ENCODE measurements around the gene CDH13. TPM values are rescaled to one million over a fixed set of nuclear protein-coding genes. Genes with fewer than 3 reads are reported as not detected.

Gene CDH13
- total RNA-seq, 2 donors from 2014 or later = 2.4 to 6.3 TPM

DNA sequence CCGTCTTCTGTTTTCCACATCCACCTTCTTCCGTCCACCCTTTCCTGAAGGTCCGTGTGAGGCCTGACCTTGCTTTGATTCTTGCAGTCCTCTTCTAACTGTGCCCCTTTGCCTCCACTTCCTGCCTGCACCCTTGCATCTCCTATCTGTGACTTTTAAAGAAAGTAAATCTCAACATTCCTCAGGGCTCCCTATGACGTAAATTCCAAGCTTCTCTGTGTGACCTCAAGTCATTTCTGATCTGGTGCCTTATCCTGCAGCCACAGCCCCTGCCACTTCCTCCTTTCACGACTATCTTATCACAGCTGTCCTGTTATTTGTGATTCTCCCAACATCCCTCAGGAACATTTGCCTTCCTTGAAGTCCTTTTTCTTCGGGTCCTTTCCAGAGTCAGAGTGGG, 520.5 kb downstream of the CDH13 start:
- H3K9ac ChIP-seq (ENCODE audit: low read depth in 2 of 2, low read length in 2 of 2) = no peak overlapping the region

DNA sequence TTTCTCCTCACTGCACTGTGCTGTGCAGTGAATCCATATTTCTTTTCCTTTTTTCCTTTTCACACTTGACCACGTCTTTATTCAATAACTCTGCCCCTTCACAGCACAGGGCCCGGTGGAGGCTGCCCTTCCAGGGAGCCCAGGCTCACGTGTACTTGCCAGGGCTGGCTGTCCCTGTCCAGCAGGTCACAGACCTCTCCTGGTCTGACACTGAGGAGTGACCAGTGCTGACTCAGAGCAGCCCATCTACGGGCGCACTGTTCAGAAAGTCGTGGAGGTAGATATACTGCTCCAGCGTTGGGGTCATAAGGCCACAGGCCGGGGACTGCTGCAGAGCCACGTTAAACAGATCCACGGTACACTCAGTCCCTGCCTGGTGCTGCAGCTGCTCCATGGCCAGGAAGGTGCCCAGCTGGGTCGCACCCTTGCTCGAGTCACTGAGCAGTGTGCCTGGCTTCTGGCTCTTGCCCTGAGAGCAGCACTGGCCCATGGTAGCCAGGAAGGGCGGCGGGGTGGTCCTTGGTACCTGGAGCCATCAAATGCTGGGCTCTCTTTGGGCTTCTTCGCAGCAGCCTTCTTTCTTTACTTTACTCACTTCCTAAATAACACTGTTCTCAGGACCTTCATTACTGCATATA, 531.7 kb downstream of the CDH13 start:
- Histone ChIP-seq H3K9ac (ENCODE audit: low read depth in 2 of 2, low read length in 2 of 2) (no peak overlapping the region), H3K4me1 (no peaks in the 10 kb centered on the region), H3K4me3 (no peak overlapping the region), H3K9me3 (no peaks in the 10 kb centered on the region), H3K27ac (no peak overlapping the region), H3K36me3 (no peaks in the 10 kb centered on the region), H3K27me3 (no peaks in the 10 kb centered on the region)
- intact Hi-C loops (cut with DNase I) = no loop called here
- TF ChIP-seq, protein P1, sequence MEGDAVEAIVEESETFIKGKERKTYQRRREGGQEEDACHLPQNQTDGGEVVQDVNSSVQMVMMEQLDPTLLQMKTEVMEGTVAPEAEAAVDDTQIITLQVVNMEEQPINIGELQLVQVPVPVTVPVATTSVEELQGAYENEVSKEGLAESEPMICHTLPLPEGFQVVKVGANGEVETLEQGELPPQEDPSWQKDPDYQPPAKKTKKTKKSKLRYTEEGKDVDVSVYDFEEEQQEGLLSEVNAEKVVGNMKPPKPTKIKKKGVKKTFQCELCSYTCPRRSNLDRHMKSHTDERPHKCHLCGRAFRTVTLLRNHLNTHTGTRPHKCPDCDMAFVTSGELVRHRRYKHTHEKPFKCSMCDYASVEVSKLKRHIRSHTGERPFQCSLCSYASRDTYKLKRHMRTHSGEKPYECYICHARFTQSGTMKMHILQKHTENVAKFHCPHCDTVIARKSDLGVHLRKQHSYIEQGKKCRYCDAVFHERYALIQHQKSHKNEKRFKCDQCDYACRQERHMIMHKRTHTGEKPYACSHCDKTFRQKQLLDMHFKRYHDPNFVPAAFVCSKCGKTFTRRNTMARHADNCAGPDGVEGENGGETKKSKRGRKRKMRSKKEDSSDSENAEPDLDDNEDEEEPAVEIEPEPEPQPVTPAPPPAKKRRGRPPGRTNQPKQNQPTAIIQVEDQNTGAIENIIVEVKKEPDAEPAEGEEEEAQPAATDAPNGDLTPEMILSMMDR (IDR thresholded peaks at IDR 0.05) = no peak
- no peak for DNase-seq

More for the DNA sequence above, 520.5 kb downstream of the CDH13 start:
- Histone ChIP-seq H3K4me1 (no peaks in the 10 kb centered on the region), H3K27me3 (no peaks in the 10 kb centered on the region), H3K27ac (no peak overlapping the region), H3K36me3 (no peaks in the 10 kb centered on the region), H3K4me3 (no peak overlapping the region), H3K9me3 (no peaks in the 10 kb centered on the region)
- no peak for DNase-seq
- intact Hi-C loops (cut with DNase I) = no loop called here
- TF ChIP-seq, protein P1 (IDR thresholded peaks at IDR 0.05) = no peak

DNA sequence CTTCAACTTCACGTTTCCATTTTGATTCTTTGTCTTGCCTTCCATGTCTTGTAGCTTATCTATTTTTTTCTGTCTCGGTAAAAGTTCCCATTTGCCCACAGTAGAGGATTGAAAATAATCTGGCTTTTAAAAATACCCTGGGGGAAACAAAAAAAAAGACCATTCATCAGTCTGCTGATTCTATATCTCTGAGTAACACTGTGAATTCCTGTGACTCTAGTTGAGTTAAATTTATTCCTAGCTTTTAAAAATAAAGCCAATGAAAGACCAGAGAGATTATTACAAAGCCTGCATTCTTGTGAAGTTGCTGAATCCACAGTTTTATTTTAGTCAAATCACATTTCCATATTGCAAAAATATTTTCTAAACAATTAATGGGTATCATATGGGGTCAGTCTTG, 532.3 kb downstream of the CDH13 start:
- Histone ChIP-seq H3K4me1 (no peaks in the 10 kb centered on the region), H3K9ac (ENCODE audit: low read depth in 2 of 2, low read length in 2 of 2) (no peak overlapping the region), H3K36me3 (no peaks in the 10 kb centered on the region), H3K27ac (no peak overlapping the region), H3K27me3 (no peaks in the 10 kb centered on the region), H3K9me3 (no peaks in the 10 kb centered on the region), H3K4me3 (no peak overlapping the region)
- no peak for DNase-seq
- intact Hi-C loops (cut with DNase I) = no loop called here
- TF ChIP-seq, protein P1 (IDR thresholded peaks at IDR 0.05) = no peak

DNA sequence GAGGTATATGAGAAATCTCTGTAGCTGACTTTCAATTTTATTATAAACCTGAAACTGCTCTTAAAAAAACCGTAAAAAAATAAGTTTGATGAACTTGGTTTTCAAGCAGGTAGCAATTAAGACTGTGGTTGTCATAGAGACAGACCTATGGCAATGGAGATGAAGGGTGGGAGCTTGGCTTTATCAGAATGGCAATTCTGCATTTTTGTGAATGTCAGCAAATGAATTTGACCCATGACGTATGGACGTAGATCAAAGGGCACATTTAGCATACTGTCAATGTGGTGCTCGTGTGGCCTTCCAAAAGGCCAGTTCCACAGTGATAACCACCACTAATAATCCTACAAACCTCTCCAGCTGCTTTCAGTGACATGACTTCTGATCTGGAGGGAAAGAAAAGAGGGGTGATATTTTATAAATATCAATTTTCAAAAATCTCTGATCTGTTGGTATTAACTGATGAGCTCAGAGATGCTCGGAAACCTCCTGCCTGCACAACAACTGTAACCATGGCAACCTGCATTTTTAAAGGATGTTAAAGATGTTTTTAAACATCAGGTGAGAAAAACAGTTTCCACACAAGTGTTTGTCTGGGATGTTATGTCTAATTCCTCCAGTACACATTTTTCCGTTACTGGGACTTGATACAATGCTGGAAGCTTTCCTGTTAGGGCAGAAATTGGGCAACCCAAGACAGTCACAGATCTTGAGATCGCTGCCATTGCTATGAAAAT, 533.7 kb downstream of the CDH13 start:
- no peak overlapping the region for H3K9ac ChIP-seq (ENCODE audit: low read depth in 2 of 2, low read length in 2 of 2)
- H3K4me1 ChIP-seq = no peaks in the 10 kb centered on the region
- intact Hi-C loops (cut with DNase I) = no loop called here
- TF ChIP-seq, protein P1 (IDR thresholded peaks at IDR 0.05) = no peak
- H3K9me3 ChIP-seq = no peaks in the 10 kb centered on the region
- no peaks in the 10 kb centered on the region for H3K27me3 ChIP-seq
- no peak overlapping the region for H3K27ac ChIP-seq
- H3K36me3 ChIP-seq = no peaks in the 10 kb centered on the region
- DNase-seq = no peak
- no peak overlapping the region for H3K4me3 ChIP-seq

DNA sequence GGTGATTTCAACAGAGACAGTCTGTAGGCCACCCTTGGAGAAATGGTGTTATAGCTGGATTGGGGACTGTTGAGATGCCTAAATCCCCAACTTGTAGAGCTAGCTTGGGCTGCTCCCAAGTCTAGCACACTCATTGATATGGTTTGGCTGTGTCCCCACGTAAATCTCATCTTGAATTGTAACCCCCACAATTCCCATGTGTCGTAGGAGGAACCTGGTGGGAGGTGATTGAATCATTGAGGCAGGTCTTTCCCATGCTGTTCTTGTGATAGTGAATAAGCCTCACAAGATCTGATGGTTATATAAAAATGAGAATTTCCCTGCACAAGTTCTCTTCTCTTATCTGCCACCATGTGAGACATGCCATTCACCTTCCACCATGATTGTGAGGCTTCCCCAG, 536.0 kb downstream of the CDH13 start:
- no peak overlapping the region for H3K9ac ChIP-seq (ENCODE audit: low read depth in 2 of 2, low read length in 2 of 2)
- no peak overlapping the region for H3K27ac ChIP-seq
- no peaks in the 10 kb centered on the region for H3K27me3 ChIP-seq
- TF ChIP-seq, protein P1 (IDR thresholded peaks at IDR 0.05) = no peak
- H3K4me1 ChIP-seq = no peaks in the 10 kb centered on the region
- H3K36me3 ChIP-seq = no peaks in the 10 kb centered on the region
- H3K4me3 ChIP-seq = no peak overlapping the region
- intact Hi-C loops (cut with DNase I) = no loop called here
- H3K9me3 ChIP-seq = no peaks in the 10 kb centered on the region
- no peak for DNase-seq
